Activated naive CD4-positive, alpha-beta T cell treated with anti-CD3 and anti-CD28 coated beads, Interleukin-2, amount 50 U/mL, for 24 hours (primary cell): ENCODE measurements around the gene ROBO2.
"Not testable (repeated sequence)": the region's sequence is repeated elsewhere in the genome, so short reads cannot be mapped to it uniquely, and the experiment has no call there.

Source experiments
- H3K27ac Mint-ChIP-seq: one replicate; pipeline ENCODE4 v1.8.0; 2021; ENCODE audit warnings: mild to moderate bottlenecking, mixed read lengths
- H3K27me3 Mint-ChIP-seq: one replicate; pipeline ENCODE4 v1.8.0; 2021; ENCODE audit warnings: mixed read lengths
- H3K36me3 Mint-ChIP-seq: one replicate; pipeline ENCODE4 v1.8.0; 2021; ENCODE audit warnings: mixed read lengths
- H3K4me1 Mint-ChIP-seq: one replicate; pipeline ENCODE4 v1.8.0; 2021; ENCODE audit warnings: mixed read lengths
- H3K4me3 Mint-ChIP-seq: one replicate; pipeline ENCODE4 v1.8.0; 2021; ENCODE audit warnings: mild to moderate bottlenecking, mixed read lengths
- H3K9me3 Mint-ChIP-seq: one replicate; pipeline ENCODE4 v1.8.0; 2021; ENCODE audit warnings: mixed read lengths

The ROBO2 gene

GRCh38 chr3:77380136-77380535, 340.2 kb downstream of the ROBO2 start:
- Mint-ChIP-seq H3K36me3 (no peaks in the 10 kb centered on the region), H3K9me3 (peaks cover 6% of the 10 kb centered on the region), H3K4me3 (no peak overlapping the region), H3K4me1 (no peaks in the 10 kb centered on the region), H3K27ac (no peak overlapping the region), H3K27me3 (no peaks in the 10 kb centered on the region)

GRCh38 chr3:77381431-77381830, 341.5 kb downstream of the ROBO2 start:
- Mint-ChIP-seq H3K27ac (no peak overlapping the region), H3K9me3 (no peaks in the 10 kb centered on the region), H3K27me3 (no peaks in the 10 kb centered on the region), H3K4me1 (no peaks in the 10 kb centered on the region), H3K4me3 (no peak overlapping the region), H3K36me3 (no peaks in the 10 kb centered on the region)

GRCh38 chr3:77392181-77392580, 352.3 kb downstream of the ROBO2 start:
- no peak overlapping the region for H3K4me3 Mint-ChIP-seq
- H3K4me1 Mint-ChIP-seq: no peaks in the 10 kb centered on the region
- no peaks in the 10 kb centered on the region for H3K27me3 Mint-ChIP-seq
- H3K27ac Mint-ChIP-seq: no peak overlapping the region
- H3K9me3 Mint-ChIP-seq: no peaks in the 10 kb centered on the region
- no peaks in the 10 kb centered on the region for H3K36me3 Mint-ChIP-seq

GRCh38 chr3:77394046-77394445, 354.1 kb downstream of the ROBO2 start:
- Mint-ChIP-seq H3K27ac (no peak overlapping the region), H3K4me1 (no peaks in the 10 kb centered on the region), H3K36me3 (no peaks in the 10 kb centered on the region)

GRCh38 chr3:77404871-77405270, 365.0 kb downstream of the ROBO2 start:
- Mint-ChIP-seq H3K27me3 (no peaks in the 10 kb centered on the region), H3K4me3 (no peak overlapping the region), H3K9me3 (no peaks in the 10 kb centered on the region), H3K36me3 (no peaks in the 10 kb centered on the region), H3K4me1 (no peaks in the 10 kb centered on the region), H3K27ac (no peak overlapping the region)

More at GRCh38 chr3:77394046-77394445, 354.1 kb downstream of the ROBO2 start:
- Mint-ChIP-seq H3K9me3 (no peaks in the 10 kb centered on the region), H3K4me3 (no peak overlapping the region), H3K27me3 (no peaks in the 10 kb centered on the region)

GRCh38 chr3:77407441-77407840, 367.5 kb downstream of the ROBO2 start:
- H3K4me3 Mint-ChIP-seq: no peak overlapping the region
- H3K4me1 Mint-ChIP-seq: no peaks in the 10 kb centered on the region
- no peaks in the 10 kb centered on the region for H3K9me3 Mint-ChIP-seq
- no peaks in the 10 kb centered on the region for H3K27me3 Mint-ChIP-seq
- no peaks in the 10 kb centered on the region for H3K36me3 Mint-ChIP-seq
- no peak overlapping the region for H3K27ac Mint-ChIP-seq

GRCh38 chr3:77410334-77410733, 370.4 kb downstream of the ROBO2 start:
- not testable (repeated sequence) for H3K27ac Mint-ChIP-seq, H3K4me3 Mint-ChIP-seq, H3K9me3 Mint-ChIP-seq

GRCh38 chr3:77411334-77411733, 371.4 kb downstream of the ROBO2 start:
- Mint-ChIP-seq H3K27ac (no peak overlapping the region), H3K27me3 (no peaks in the 10 kb centered on the region), H3K36me3 (no peaks in the 10 kb centered on the region), H3K4me1 (no peaks in the 10 kb centered on the region), H3K4me3 (no peak overlapping the region), H3K9me3 (no peaks in the 10 kb centered on the region)

More at GRCh38 chr3:77410334-77410733, 370.4 kb downstream of the ROBO2 start:
- not testable (repeated sequence) for H3K27me3 Mint-ChIP-seq, H3K36me3 Mint-ChIP-seq, H3K4me1 Mint-ChIP-seq

GRCh38 chr3:77412021-77412438, 372.1 kb downstream of the ROBO2 start:
- Mint-ChIP-seq H3K27me3 (no peaks in the 10 kb centered on the region), H3K4me1 (no peaks in the 10 kb centered on the region), H3K9me3 (no peaks in the 10 kb centered on the region), H3K27ac (no peak overlapping the region), H3K4me3 (no peak overlapping the region), H3K36me3 (no peaks in the 10 kb centered on the region)

GRCh38 chr3:77412584-77412983, 372.7 kb downstream of the ROBO2 start:
- Mint-ChIP-seq H3K9me3 (no peaks in the 10 kb centered on the region), H3K27me3 (no peaks in the 10 kb centered on the region)

GRCh38 chr3:77414881-77415280, 375.0 kb downstream of the ROBO2 start:
- H3K27ac Mint-ChIP-seq: no peak overlapping the region
- H3K4me3 Mint-ChIP-seq: no peak overlapping the region
- H3K9me3 Mint-ChIP-seq: peaks cover 4% of the 10 kb centered on the region
- no peaks in the 10 kb centered on the region for H3K36me3 Mint-ChIP-seq
- H3K4me1 Mint-ChIP-seq: no peaks in the 10 kb centered on the region
- no peaks in the 10 kb centered on the region for H3K27me3 Mint-ChIP-seq

More at GRCh38 chr3:77412584-77412983, 372.7 kb downstream of the ROBO2 start:
- Mint-ChIP-seq H3K36me3 (no peaks in the 10 kb centered on the region), H3K4me1 (no peaks in the 10 kb centered on the region), H3K4me3 (no peak overlapping the region), H3K27ac (no peak overlapping the region)

GRCh38 chr3:77420336-77420735, 380.4 kb downstream of the ROBO2 start:
- H3K36me3 Mint-ChIP-seq: no peaks in the 10 kb centered on the region
- H3K27me3 Mint-ChIP-seq: no peaks in the 10 kb centered on the region
- no peak overlapping the region for H3K27ac Mint-ChIP-seq
- H3K4me1 Mint-ChIP-seq: no peaks in the 10 kb centered on the region
- no peak overlapping the region for H3K4me3 Mint-ChIP-seq
- peaks cover 4% of the 10 kb centered on the region for H3K9me3 Mint-ChIP-seq

- no peak overlapping the region for H3K4me3 Mint-ChIP-seq
- no peaks in the 10 kb centered on the region for H3K4me1 Mint-ChIP-seq
- H3K36me3 Mint-ChIP-seq: no peaks in the 10 kb centered on the region
- H3K27me3 Mint-ChIP-seq: no peaks in the 10 kb centered on the region
- no peak overlapping the region for H3K27ac Mint-ChIP-seq
- H3K9me3 Mint-ChIP-seq: peaks cover 4% of the 10 kb centered on the region
Observed at GRCh38 chr3:77421916-77422315, 382.0 kb downstream of the ROBO2 start.

- Mint-ChIP-seq H3K27ac (no peak overlapping the region), H3K4me3 (no peak overlapping the region), H3K9me3 (no peaks in the 10 kb centered on the region), H3K27me3 (no peaks in the 10 kb centered on the region), H3K4me1 (no peaks in the 10 kb centered on the region), H3K36me3 (no peaks in the 10 kb centered on the region)
Observed at GRCh38 chr3:77426531-77426930, 386.6 kb downstream of the ROBO2 start.

- H3K4me3 Mint-ChIP-seq: no peak overlapping the region
- no peak overlapping the region for H3K27ac Mint-ChIP-seq
- H3K27me3 Mint-ChIP-seq: no peaks in the 10 kb centered on the region
- H3K4me1 Mint-ChIP-seq: no peaks in the 10 kb centered on the region
- no peaks in the 10 kb centered on the region for H3K9me3 Mint-ChIP-seq
- no peaks in the 10 kb centered on the region for H3K36me3 Mint-ChIP-seq
Observed at GRCh38 chr3:77427528-77427927, 387.6 kb downstream of the ROBO2 start.

- Mint-ChIP-seq H3K27ac (no peak overlapping the region), H3K4me1 (no peaks in the 10 kb centered on the region), H3K9me3 (peaks cover 9% of the 10 kb centered on the region), H3K27me3 (no peaks in the 10 kb centered on the region), H3K36me3 (no peaks in the 10 kb centered on the region), H3K4me3 (no peak overlapping the region)
Observed at GRCh38 chr3:77436908-77437307, 397.0 kb downstream of the ROBO2 start.

GRCh38 chr3:77446084-77446483, 406.2 kb downstream of the ROBO2 start:
- no peaks in the 10 kb centered on the region for H3K27me3 Mint-ChIP-seq
- H3K9me3 Mint-ChIP-seq: peaks cover 10% of the 10 kb centered on the region

More at GRCh38 chr3:77446084-77446483, 406.2 kb downstream of the ROBO2 start:
- Mint-ChIP-seq H3K36me3 (no peaks in the 10 kb centered on the region), H3K4me3 (no peak overlapping the region), H3K27ac (no peak overlapping the region), H3K4me1 (no peaks in the 10 kb centered on the region)
